HG02938 (cell line): ENCODE measurements around the gene SLC17A6.

Experiments used
- ATAC-seq: cut with Tn5 transposase; IDR thresholded peaks from one replicate; pipeline ENCODE4 v1.9.1; 2021; ENCODE audit warnings: mild to moderate bottlenecking, moderate library complexity; ENCODE audit not compliant: unreplicated experiment

SLC17A6 gene

DNA sequence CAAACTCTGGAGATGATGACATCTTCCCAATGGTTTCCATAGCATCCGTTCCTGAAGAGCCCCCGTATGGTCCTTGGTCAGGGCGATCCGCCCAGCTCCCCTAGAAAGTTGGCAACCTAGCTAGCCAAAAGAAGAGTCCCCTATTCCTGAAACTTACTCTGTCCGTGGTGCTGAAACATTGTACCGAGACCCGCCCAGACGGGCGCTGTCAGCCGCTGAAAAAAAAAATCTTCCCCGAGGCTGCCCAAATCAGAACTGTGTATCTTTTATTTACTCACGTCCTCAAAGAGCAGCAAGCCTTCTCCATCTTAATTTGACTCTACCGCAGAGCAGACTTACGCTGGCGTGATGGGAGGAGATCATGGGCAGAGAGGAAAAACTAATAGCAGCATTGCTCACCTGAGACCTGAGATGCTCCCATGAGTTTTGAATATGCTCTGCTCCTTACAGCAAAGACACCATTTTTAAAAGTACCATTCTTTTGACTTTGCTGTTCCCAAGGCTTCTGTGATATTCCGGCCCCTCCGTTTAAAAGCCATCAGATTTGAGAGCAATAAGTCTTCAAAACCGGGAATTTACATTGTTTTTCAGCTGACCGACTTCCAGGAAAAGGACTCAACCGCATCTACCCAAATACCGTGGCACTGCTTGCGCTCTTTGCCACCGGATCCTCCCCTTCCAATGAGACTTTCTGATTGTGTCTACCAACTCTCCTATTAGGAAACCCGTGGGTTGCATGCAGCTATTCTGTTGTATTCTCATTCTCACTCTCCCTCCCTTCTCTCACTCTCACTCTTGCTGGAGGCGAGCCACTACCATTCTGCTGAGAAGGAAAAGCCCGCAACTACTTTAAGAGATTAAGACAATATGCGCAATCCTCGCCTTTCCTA, at the start of gene SLC17A6:
TSS of gene SLC17A6 (plus strand) at position 786 of the 890 bp plus-strand sequence. CDS start 153 bp downstream, outside the sequence.
- ATAC-seq: no peak

DNA sequence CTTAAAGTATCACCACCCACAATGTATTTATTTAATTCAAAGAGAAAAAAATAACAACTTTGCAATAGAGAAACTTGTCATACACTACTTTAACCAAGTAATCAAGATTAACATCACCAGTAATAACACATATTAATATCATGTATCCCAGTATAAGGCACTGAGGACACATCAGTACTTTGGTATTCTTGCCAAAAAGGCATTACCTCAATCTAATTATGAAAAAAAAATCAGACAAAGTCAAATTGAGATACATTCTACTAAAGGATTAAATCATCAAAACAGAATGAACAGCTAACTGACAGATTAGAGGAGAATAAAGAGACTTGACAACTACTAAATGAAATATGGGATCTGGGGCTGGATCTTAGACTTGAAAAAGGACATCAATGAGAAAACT, 35.8 kb upstream of the SLC17A6 start:
- ATAC-seq: no peak

DNA sequence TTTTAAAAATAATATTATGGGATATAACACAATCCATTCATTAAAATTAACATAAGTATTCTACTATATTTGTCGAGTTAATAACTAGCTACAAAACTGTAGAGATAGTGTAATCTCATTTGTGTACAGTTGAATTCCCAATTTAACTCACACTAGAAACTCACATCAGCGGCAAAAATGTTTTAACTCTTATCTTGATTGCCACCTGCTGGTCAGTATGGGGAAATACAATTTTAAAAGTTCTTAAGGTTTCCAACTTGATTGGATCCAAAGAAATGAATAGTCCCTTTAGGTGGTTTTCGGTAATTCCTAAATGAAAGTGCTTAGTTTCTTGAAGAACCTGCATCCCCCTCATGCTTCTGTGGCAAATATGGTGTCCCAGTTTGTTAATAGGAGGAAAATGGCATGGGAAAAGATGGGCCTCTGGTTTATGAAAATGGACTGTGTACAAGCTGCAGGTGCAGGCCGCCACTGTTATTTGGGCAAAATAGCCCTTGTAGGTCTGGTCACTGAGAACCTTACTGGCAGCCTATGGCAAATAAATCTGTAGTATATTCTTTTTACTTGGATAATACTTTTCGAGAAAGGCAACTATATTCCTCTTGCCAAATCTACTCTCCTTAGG, 33.7 kb upstream of the SLC17A6 start:
- ATAC-seq: peak; percentile 63

DNA sequence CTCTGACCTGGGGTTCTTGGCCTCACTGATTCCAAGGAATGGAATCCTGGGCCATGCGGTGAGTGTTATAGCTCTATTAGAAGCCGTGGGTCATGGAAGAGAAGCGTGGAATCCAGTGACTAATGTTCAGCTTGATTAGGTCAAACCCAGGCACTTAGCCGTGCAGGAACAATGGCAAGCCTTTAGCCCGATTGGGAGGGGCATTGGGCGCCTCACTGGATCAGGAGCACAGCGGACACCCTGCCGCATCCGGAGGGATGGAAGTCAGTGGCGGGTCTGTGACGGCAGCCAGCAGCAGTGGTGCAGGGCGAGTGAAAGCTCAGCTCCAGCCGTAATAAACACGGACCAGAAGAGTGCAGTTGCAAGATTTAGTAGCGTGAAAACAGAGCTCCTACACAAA, 20.5 kb upstream of the SLC17A6 start:
- no peak for ATAC-seq

DNA sequence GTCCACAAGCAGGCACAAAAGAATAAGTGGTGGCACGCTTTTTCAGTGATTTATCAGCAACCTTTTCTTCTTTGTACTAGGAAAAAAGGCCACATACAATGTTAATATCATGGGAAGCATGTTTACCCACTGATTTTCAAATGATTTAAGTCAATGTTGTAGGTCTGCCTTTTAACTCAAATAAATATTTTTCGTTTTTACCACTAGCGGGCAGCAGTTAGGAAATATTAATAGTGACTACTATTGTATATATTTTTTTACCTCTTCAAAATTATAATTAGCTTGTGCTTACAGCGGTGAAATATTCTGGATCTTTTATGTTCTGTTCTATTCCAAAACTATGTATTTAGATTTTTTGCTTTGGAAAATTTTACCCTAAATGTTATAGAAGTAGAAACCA, 6.4 kb upstream of the SLC17A6 start:
- ATAC-seq: no peak

DNA sequence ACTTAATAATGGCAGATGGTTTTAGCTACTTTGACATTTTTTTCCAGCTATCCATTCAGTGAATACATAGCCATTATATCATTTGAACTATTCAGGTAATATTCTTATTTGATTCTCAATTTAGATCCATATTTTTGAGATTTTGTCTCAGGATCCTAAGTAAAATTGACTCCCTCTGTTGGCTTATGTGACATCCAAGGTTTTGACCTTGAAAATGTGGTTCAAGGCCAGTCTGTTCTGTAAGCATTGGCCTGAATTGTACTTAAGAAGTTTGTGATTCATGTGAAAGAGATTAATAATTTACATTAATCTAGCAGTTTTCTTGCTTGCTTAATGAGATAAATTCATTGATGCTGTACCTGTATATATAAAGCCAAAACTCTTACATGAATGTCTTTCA, 1.6 kb upstream of the SLC17A6 start:
- no peak for ATAC-seq

DNA sequence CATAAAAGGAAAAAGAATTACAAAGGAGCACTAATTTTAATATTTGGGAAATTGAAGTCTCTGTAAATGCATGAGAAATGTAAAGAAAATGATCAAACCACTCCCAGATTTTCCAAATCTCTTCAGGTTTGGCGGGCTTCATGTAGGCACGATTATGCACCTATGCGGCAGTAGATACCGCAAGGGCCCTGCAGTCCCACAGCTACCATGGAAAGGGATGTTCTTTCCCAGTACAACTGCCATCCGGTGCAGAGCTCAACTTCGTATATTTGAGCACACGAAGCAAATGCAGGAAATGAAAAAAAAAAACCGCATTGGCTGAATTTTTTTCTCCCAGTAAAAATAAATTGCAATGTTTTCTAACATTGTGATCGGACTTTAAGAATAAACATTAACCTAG, 1.4 kb downstream of the SLC17A6 start:
- ATAC-seq: no peak

DNA sequence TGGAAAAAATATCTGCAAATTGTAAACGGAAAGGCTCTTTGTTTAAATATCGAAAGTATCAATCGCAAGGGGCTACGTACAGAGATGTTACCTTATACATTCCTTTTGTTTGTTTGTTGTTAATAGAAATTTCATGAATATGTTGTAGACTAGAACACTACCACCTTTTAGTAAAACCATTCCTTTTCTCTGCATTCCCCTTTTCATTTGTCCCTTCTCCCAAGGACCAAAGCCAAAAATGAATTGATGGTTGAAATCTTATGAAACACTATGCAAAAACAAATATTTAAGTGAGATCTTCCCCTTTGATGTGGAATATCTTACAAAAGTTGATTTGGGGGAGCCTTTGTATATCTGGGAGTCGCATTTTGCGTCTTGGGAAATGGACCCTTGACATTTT, 2.1 kb downstream of the SLC17A6 start:
- no peak for ATAC-seq

DNA sequence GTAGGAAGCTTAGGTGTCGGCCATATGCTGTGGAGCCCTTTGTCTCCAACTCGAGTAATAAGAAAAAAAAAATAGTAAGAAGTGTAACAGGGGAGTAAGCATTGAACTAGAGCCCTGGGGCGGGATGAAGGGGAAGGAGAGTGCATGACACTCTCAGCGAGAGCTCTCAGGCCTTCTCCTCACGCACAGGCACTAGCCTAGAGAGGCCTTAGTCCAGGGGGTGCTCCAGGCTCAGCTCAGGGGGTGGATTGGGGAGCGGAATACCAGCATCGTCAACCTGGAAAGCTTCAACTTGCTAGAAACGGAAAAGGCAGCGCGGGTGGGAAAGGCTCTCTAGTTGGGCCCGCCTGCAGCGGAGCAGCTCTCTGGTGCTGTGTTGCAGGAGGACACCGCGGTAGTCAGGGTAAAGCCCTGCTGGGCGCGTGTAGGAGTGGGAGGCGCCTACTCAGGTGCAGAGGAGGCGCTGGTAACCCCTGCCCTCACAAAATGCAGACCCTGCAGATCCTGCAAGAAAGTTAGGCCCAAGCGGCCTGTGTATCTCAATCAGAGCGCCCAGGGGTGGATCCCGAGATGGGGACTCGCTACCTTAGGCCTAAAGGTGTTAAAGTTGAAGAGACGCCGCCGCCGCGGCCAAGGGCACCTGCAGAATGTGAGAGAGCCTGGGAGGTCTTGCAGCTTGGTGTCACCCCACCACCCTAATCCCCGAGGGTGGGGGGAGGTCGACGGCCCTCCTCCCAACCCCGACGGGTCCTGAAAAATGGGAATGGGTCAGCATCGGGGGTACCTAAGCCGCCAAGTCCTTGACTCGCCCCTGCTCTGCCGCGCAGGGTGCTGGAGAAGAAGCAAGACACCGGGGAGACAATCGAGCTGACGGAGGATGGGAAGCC, 2.8 kb downstream of the SLC17A6 start:
- ATAC-seq: no peak

DNA sequence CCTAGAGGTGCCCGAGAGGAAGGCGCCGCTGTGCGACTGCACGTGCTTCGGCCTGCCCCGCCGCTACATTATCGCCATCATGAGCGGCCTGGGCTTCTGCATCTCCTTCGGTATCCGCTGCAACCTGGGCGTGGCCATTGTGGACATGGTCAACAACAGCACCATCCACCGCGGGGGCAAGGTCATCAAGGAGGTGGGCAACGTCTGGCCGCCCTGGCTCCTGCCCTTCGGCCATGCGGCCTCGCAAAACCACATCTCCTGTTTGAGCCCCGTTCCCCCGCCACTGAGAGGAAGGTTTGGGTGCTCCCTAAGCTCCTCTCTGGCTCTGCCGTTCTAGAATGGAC, 3.4 kb downstream of the SLC17A6 start:
- ATAC-seq: no peak

DNA sequence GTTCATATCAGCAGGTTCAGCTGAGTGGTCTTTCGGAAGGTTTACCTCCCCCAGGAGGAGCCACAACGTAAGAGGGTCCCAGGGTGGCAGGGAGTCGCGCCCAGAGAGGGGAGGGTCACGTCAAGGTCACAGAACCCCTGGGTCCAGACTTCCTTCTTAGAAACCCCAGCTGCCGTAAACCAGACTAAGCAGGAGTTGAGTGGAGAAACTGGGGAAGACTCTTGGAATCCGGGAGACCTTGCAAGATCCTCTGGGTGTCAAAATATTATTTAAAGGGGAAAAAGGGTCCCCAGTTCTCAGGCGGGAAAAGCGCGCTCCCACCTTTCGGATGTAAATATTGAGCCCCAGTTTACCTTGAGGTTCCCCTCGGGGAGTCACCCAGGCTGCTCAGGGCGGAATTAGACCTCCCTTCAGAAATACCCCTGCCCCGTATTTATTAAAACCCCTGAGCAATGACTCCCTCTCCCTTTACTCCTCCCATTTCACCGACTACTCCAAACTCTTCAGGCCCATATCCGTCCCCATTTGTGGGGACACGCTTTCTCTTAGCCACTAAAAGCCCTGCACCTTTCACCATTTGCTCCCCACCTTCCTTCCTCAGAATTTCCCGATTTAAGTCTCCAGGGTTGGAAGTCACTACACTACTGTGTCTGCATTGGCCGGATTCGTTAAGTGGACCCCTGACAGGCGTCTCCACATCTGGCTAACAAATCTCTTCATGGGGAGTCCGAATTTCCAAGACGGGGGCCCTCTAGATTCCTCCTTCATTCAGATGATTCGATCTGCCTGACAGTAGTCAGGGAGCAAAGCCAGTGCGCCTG, 4.2 kb downstream of the SLC17A6 start:
- ATAC-seq: no peak

DNA sequence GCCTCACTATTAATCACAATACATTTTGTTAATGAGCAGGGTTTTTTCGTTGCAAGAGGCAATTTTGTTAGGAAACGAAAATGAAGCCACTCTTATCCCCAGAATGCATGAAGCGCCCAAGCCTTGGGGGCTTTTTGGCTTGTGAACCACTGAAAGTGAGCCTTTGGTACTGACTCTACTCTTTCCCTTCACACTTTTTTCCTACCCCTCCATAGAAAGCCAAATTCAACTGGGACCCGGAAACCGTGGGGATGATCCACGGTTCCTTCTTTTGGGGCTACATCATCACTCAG, 4.8 kb downstream of the SLC17A6 start:
- no peak for ATAC-seq

DNA sequence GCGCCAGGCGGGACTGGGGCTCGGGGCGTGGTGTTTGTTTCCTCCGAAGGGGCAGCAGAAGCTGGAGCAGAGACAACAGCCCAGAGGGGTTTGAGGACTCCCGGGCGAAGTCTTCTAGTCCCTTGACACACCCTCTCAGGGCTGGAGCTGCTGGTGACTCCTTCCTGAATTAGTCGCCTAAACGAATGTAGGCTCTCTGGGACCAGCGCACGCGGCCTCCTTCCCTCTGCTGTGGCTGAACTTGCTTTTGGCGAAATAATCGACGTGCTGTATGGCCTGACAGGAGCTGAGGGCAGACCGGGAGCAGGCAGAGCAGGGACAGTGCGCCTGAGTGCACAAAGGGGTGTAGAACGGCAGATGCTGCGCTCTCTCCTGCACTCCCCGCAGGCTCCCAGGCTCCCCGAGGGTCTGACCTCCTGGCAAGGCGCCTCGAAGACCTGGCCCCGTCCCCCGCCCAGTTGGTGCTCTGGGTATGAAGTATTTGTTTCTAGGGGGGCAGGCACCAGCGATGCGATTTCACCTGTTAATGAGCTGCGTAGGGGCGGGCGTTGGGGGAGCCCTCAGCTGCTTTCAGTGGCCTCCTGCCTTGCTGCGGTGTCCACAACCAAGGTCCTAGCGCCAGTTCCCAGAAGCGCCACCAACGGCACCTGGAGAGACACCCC, 5.3 kb downstream of the SLC17A6 start:
- no peak for ATAC-seq

DNA sequence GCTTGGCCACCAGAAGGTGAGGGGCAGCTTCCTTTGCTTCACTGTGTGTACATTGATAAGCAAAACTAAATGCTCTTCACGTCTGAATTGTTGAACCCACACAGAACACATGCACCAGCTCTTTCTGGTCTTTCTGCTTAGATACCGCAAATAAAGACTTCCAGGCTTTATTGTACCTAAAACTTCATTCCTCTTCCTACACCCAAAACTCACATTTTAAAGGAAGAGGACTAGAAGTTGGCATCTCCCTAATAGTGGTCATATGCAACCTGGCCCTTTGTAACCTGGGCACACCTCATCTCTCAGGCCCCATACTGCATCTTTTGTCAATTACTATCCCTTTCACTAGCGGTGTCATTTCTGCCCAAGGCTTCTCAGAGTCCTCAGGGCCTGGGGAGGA, 5.9 kb downstream of the SLC17A6 start:
- no peak for ATAC-seq

DNA sequence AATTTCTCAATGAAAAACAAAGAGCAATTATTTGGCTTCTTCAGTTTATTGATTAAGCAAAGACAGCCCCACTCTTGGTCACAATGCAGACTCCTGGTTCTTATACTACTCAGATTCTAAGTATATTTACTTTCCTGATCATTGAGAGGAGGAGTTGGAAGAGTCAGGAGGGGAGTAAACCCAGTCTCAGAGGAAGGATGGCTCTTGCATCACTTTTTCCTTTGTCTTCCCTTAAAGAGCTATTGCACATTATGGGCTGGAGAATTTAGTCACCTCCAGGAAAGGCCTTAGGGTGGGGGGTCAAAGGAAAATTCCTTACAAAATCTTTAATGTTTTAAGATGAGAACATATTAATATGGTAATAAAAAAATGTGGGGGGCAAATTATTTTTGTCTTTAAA, 8.1 kb downstream of the SLC17A6 start:
- ATAC-seq: no peak

DNA sequence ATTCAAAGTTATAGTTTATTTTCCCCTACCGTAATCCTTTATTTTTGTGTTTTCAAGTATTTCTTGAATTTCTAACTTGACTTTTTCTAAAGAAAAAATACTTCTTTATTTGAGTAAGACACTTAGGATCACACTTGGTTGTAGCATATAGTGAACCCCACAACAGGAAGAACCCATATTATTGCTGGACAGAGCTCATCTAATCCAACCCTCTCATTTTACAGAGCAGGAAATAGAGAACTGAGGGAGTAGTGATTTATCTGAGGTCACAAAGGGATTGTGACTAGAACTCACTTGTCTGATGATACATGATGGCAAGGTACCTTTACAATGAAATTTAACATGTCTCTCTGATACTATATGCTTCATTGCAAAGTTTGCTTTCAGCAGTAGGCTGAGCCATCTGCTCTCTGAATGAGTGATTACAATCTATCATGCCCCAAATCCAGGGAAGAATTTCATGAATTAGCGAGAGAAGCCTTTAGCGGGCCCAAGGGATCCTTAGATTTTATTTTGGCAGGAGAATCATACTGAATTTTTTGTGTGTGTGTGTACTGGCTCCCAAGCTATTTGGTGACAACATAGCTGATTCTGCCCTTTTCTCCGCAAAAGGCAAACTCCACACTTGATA, 9.8 kb downstream of the SLC17A6 start:
- no peak for ATAC-seq

DNA sequence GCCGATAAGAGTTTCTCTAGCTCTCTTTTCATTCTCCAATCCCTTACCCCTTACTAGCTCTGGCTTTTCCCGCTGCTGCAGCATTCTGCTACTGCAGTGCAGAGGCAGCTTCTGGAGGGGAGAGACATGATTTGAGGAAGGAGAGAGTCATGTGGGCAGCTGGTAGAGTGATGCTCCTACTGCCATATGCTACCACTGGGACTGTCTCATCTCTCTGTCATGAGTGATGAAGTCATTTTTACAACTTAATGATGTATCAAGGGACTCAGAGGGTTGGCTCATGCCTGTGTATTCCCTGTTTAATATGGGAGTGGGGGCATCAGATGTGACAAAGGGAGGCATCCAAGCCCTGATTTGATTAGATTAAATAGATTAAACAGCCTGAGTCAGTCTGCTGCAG, 11.3 kb downstream of the SLC17A6 start:
- no peak for ATAC-seq

DNA sequence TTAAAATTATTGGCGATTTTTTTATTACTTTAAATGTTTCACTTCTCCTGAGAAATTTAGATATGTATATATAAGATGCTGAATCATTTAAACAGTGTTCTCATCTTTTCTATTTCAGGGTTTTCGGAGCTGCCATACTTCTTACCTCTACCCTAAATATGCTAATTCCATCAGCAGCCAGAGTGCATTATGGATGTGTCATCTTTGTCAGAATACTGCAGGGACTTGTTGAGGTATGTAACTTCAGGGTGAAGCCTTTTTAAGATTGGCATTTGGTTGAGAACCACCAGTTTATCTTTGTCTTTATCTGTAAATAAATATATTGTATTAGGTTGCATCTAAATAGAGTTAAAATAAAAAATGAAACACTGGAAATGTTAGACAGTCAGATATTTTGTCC, 21.1 kb downstream of the SLC17A6 start:
- ATAC-seq: no peak

DNA sequence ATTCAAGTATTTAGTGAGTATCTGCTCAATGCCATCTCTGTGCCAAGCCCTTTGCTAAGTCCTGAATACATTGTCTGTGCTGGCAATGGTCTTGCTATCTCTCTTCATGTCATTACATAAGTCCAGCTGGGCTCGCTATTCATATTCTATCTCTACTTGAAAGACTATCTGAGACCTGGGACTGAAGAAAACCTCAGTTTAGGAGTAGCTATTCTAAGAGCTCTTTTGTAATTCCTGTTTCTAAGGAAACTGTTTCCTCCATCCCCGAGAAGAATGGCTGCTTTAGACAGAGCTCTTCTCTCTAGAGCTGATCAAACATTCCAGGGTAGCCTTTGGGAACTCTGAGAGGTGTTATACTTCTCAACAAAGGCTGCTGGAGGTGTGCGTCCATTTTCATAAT, 33.0 kb downstream of the SLC17A6 start:
- ATAC-seq: no peak

DNA sequence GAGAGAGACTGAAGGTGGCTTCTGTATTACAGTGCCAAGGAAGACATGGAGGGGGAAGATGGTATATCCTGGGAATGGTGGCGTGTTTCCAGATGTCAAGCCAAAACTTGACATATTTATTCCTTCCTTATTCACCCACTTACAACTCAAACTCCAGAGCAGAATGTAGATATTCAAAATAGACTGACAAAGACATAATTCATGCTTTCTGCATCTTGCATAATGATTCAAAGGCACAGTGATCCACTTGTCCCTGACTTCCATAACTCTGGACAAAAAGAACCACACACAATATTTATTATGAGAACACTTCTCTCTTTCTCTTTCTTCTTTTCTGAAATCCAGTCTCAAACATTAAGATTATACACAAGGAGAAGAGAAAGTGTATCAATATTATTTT, 48.9 kb downstream of the SLC17A6 start:
- no peak for ATAC-seq
